Neutrophil (primary cell): Measurements from ENCODE around the gene BIVM.

Experiments
- H3K27ac ChIP-seq: fragments of 200-600 bp; sonication (generic); 2 replicates; pipeline ENCODE4 v1.5.1; 2016; ENCODE audit warnings: mild to moderate bottlenecking, moderate library complexity
- H3K27me3 ChIP-seq: fragments of 200-600 bp; sonication (generic); 2 replicates; pipeline ENCODE4 v1.6.0; 2016; ENCODE audit warnings: mild to moderate bottlenecking
- H3K36me3 ChIP-seq: fragments of 200-600 bp; sonication (generic); 2 replicates; pipeline ENCODE4 v1.5.1; 2017
- H3K4me1 ChIP-seq, 2 experiments: fragments of 200-600 bp in 1 of 2; sonication (generic) in 1 of 2; 1 replicate in 1 of 2; 2 replicates in 1 of 2; pipeline versions ENCODE4 v1.5.1 to v1.6.1; 2013 to 2016; ENCODE audit warnings: low read depth in 1 of 2, low read length in 1 of 2, mild to moderate bottlenecking in 1 of 2, moderate library complexity in 1 of 2; ENCODE audit not compliant: control insufficient read depth in 1 of 2, insufficient read depth in 1 of 2
- H3K4me3 ChIP-seq, 2 experiments: fragments of 200-600 bp in 1 of 2; sonication (generic) in 1 of 2; 1 replicate in 1 of 2; 2 replicates in 1 of 2; pipeline ENCODE4 v1.5.1; 2013 to 2016; ENCODE audit warnings: low read depth in 1 of 2, low read length in 1 of 2, mild to moderate bottlenecking in 1 of 2, moderate library complexity in 1 of 2
- H3K9me3 ChIP-seq: fragments of 200-600 bp; sonication (generic); 2 replicates; pipeline ENCODE4 v1.5.1; 2016
- CTCF ChIP-seq: fragments of 200-600 bp; sonication (generic); IDR thresholded peaks from 2 replicates; pipeline ENCODE4 v1.5.1; 2016; ENCODE audit warnings: antibody characterized with exemption

BIVM gene

GRCh38 chr13:102830646-102831045 lies 31.7 kb downstream of the BIVM start:
- Histone ChIP-seq H3K4me3 (no peak overlapping the region), H3K9me3 (no peaks in the 10 kb centered on the region), H3K27ac (no peak overlapping the region), H3K36me3 (no peaks in the 10 kb centered on the region), H3K27me3 (no peaks in the 10 kb centered on the region), H3K4me1 (no peaks in the 10 kb centered on the region)
- TF ChIP-seq CTCF: no peak

GRCh38 chr13:102836471-102836870 lies 37.6 kb downstream of the BIVM start:
- no peak for TF ChIP-seq CTCF
- Histone ChIP-seq H3K4me3 (no peak overlapping the region), H3K36me3 (no peaks in the 10 kb centered on the region), H3K4me1 (no peaks in the 10 kb centered on the region), H3K27me3 (no peaks in the 10 kb centered on the region), H3K27ac (no peak overlapping the region), H3K9me3 (no peaks in the 10 kb centered on the region)

- Histone ChIP-seq H3K27ac (no peak overlapping the region), H3K9me3 (no peaks in the 10 kb centered on the region), H3K27me3 (no peaks in the 10 kb centered on the region), H3K36me3 (no peaks in the 10 kb centered on the region), H3K4me1 (no peaks in the 10 kb centered on the region), H3K4me3 (no peak overlapping the region)
- no peak for TF ChIP-seq CTCF
Observed at GRCh38 chr13:102838273-102838672, 39.4 kb downstream of the BIVM start.

- Histone ChIP-seq H3K27me3 (no peaks in the 10 kb centered on the region), H3K27ac (no peak overlapping the region), H3K9me3 (no peaks in the 10 kb centered on the region), H3K4me1 (no peaks in the 10 kb centered on the region), H3K36me3 (no peaks in the 10 kb centered on the region), H3K4me3 (no peak overlapping the region)
- TF ChIP-seq CTCF: no peak
Observed at GRCh38 chr13:102838982-102839381, 40.1 kb downstream of the BIVM start.

- no peaks in the 10 kb centered on the region for H3K36me3 ChIP-seq
- no peak overlapping the region for H3K27ac ChIP-seq
Observed at GRCh38 chr13:102839462-102839861, 40.5 kb downstream of the BIVM start.

More at GRCh38 chr13:102839462-102839861, 40.5 kb downstream of the BIVM start:
- H3K4me1 ChIP-seq: no peaks in the 10 kb centered on the region
- H3K27me3 ChIP-seq: no peaks in the 10 kb centered on the region
- no peak for TF ChIP-seq CTCF
- H3K4me3 ChIP-seq: no peak overlapping the region
- no peaks in the 10 kb centered on the region for H3K9me3 ChIP-seq
